ENCODE measurements around the gene RECQL5. TPM values are rescaled to one million over a fixed set of nuclear protein-coding genes. Genes with fewer than 3 reads are reported as not detected.

RECQL5 gene
- total RNA-seq, 5 donors from 2014 or later (not counting 1 experiment from before 2014, with no cell fraction given): 38.0 to 75.0 (median 61.9) TPM

- peaks cover 9 to 65% of the 10 kb centered on the region in 2 donors for H3K36me3 ChIP-seq (ENCODE audit: control insufficient read depth in 2 of 2, extremely low read depth in 1 of 2, insufficient read depth in 1 of 2, low read length in 1 of 2)
- no peak overlapping the region for H3K27ac ChIP-seq (ENCODE audit: low read length)
Observed at GRCh38 chr17:75691371-75691791, 24.4 kb upstream of the RECQL5 start.

GRCh38 chr17:75689441-75689873 is 22.5 kb upstream of the RECQL5 start:
- peak; percentile 13 to 77 (median 59) for DNase-seq
- H3K9me3 Mint-ChIP-seq: no peaks in the 10 kb centered on the region
- Histone ChIP-seq H3K27me3 (replicated peaks in 1 of 2; ENCODE audit: control insufficient read depth in 2 of 2, extremely low read depth in 1 of 2, insufficient read depth in 2 of 2, low read length in 1 of 2) (no peaks in the 10 kb centered on the region), H3K4me3 (ENCODE audit: control insufficient read depth in 1 of 2, extremely low read depth in 1 of 2, low read length in 1 of 2) (no peak overlapping the region), H3K4me1 (ENCODE audit: control insufficient read depth in 1 of 2, extremely low read depth in 1 of 2, insufficient read depth in 2 of 2, low read length in 2 of 2) (peaks cover 32 to 47% of the 10 kb centered on the region in 2 experiments), H3K9me3 (no peaks in the 10 kb centered on the region), H3K27ac (ENCODE audit: low read length) (peak overlapping the region; percentile 70), H3K36me3 (ENCODE audit: control insufficient read depth in 2 of 2, extremely low read depth in 1 of 2, insufficient read depth in 1 of 2, low read length in 1 of 2) (peaks cover 5 to 58% of the 10 kb centered on the region in 2 donors)
- POLR2A ChIA-PET: interaction anchor here in 1 of 2 donors (0.6 kb wide), 2 partner anchors 23 to 26 kb away, joined by 3 to 14 read pairs; partner anchors contain the start of genes RECQL5 and SAP30BP
- H3K27ac Mint-ChIP-seq: peak overlapping the region; percentile 87 to 89
- CTCF ChIA-PET: interaction anchor here (0.5 to 1.9 kb wide), 6 partner anchors 23 to 419 kb away, joined by 3 to 10 read pairs (median 3); partner anchors contain the start of genes MIF4GD (in 1 of the 2) and RECQL5 (in 1 of the 2)
- WGBS (ENCODE audit: insufficient coverage): 20% methylated on average over 3 of the region's 6 CpGs
- H3K27me3 Mint-ChIP-seq: no peaks in the 10 kb centered on the region
- peak; percentile 91 to 97 (median 96) for ATAC-seq (replicated peaks in 1 of 4)
- H3K4me1 Mint-ChIP-seq: peaks cover 55 to 61% (median 56%) of the 10 kb centered on the region in 3 donors
- peaks cover 11% of the 10 kb centered on the region for H3K36me3 Mint-ChIP-seq
- H3K4me3 Mint-ChIP-seq: peak overlapping the region in 2 of 3 donors; percentile 39 to 78

More at GRCh38 chr17:75691371-75691791, 24.4 kb upstream of the RECQL5 start:
- Mint-ChIP-seq H3K4me1 (peaks cover 45 to 46% (median 46%) of the 10 kb centered on the region in 3 donors), H3K9me3 (no peaks in the 10 kb centered on the region), H3K4me3 (no peak overlapping the region), H3K27me3 (no peaks in the 10 kb centered on the region), H3K27ac (peak overlapping the region in 1 of 2 donors; percentile 61), H3K36me3 (peaks cover 22% of the 10 kb centered on the region)
- DNase-seq (no peak), ATAC-seq (replicated peaks in 1 of 4) (no peak)
- H3K9me3 ChIP-seq: no peaks in the 10 kb centered on the region
- ChIA-PET POLR2A (interaction anchor here in 1 of 2 donors (0.5 kb wide), 1 partner anchor 17 kb away, joined by 6 read pairs; no protein-coding TSS in a partner anchor), CTCF (interaction anchor here in 1 of 2 donors (0.6 kb wide), 1 partner anchor 19 kb away, joined by 4 read pairs; no protein-coding TSS in a partner anchor)
- H3K27me3 ChIP-seq (replicated peaks in 1 of 2; ENCODE audit: control insufficient read depth in 2 of 2, extremely low read depth in 1 of 2, insufficient read depth in 2 of 2, low read length in 1 of 2): no peaks in the 10 kb centered on the region
- no peak overlapping the region for H3K4me3 ChIP-seq (ENCODE audit: control insufficient read depth in 1 of 2, extremely low read depth in 1 of 2, low read length in 1 of 2)
- WGBS (ENCODE audit: insufficient coverage): 80% methylated on average over 1 of the region's 5 CpGs
- H3K4me1 ChIP-seq (ENCODE audit: control insufficient read depth in 1 of 2, extremely low read depth in 1 of 2, insufficient read depth in 2 of 2, low read length in 2 of 2): peaks cover 32 to 42% of the 10 kb centered on the region in 2 experiments

- POLR2A ChIA-PET: interaction anchor here in 1 of 2 donors (0.7 kb wide), 1 partner anchor 765 kb away, joined by 5 read pairs; no protein-coding TSS in a partner anchor
- Histone ChIP-seq H3K27ac (ENCODE audit: low read length) (peak overlapping the region; percentile 70), H3K36me3 (ENCODE audit: control insufficient read depth in 2 of 2, extremely low read depth in 1 of 2, insufficient read depth in 1 of 2, low read length in 1 of 2) (peaks cover 0 to 50% of the 10 kb centered on the region in 2 donors), H3K27me3 (replicated peaks in 1 of 2; ENCODE audit: control insufficient read depth in 2 of 2, extremely low read depth in 1 of 2, insufficient read depth in 2 of 2, low read length in 1 of 2) (no peaks in the 10 kb centered on the region), H3K9me3 (no peaks in the 10 kb centered on the region), H3K4me3 (ENCODE audit: control insufficient read depth in 1 of 2, extremely low read depth in 1 of 2, low read length in 1 of 2) (no peak overlapping the region), H3K4me1 (ENCODE audit: control insufficient read depth in 1 of 2, extremely low read depth in 1 of 2, insufficient read depth in 2 of 2, low read length in 2 of 2) (peaks cover 32 to 47% of the 10 kb centered on the region in 2 experiments)
- peaks cover 6% of the 10 kb centered on the region for H3K36me3 Mint-ChIP-seq
- ATAC-seq (replicated peaks in 1 of 4) (no peak), DNase-seq (no peak)
- CTCF ChIA-PET: interaction anchor here in 1 of 2 donors (0.6 to 1.9 kb wide), 7 partner anchors 13 to 697 kb away, joined by 3 to 10 read pairs (median 4); partner anchors contain the start of gene RECQL5
- peaks cover 56 to 68% (median 62%) of the 10 kb centered on the region in 3 donors for H3K4me1 Mint-ChIP-seq
- WGBS (ENCODE audit: insufficient coverage): 66% methylated on average over 6 of the region's 11 CpGs
- H3K9me3 Mint-ChIP-seq: no peaks in the 10 kb centered on the region
- H3K4me3 Mint-ChIP-seq: peak overlapping the region in 1 of 3 donors; percentile 78
- peak overlapping the region; percentile 87 to 89 for H3K27ac Mint-ChIP-seq
- H3K27me3 Mint-ChIP-seq: no peaks in the 10 kb centered on the region
Observed at GRCh38 chr17:75688209-75688825, 21.4 kb upstream of the RECQL5 start.

- Mint-ChIP-seq H3K27me3 (no peaks in the 10 kb centered on the region), H3K9me3 (no peaks in the 10 kb centered on the region), H3K4me3 (no peak overlapping the region), H3K27ac (no peak overlapping the region), H3K4me1 (peaks cover 43 to 55% (median 53%) of the 10 kb centered on the region in 3 donors), H3K36me3 (no peaks in the 10 kb centered on the region)
- no peak for DNase-seq
- Histone ChIP-seq H3K4me3 (ENCODE audit: control insufficient read depth in 1 of 2, extremely low read depth in 1 of 2, low read length in 1 of 2) (no peak overlapping the region), H3K9me3 (no peaks in the 10 kb centered on the region), H3K27ac (ENCODE audit: low read length) (no peak overlapping the region), H3K4me1 (ENCODE audit: control insufficient read depth in 1 of 2, extremely low read depth in 1 of 2, insufficient read depth in 2 of 2, low read length in 2 of 2) (peaks cover 25 to 32% of the 10 kb centered on the region in 2 experiments), H3K36me3 (ENCODE audit: control insufficient read depth in 2 of 2, extremely low read depth in 1 of 2, insufficient read depth in 1 of 2, low read length in 1 of 2) (peaks cover 0 to 34% of the 10 kb centered on the region in 2 donors), H3K27me3 (replicated peaks in 1 of 2; ENCODE audit: control insufficient read depth in 2 of 2, extremely low read depth in 1 of 2, insufficient read depth in 2 of 2, low read length in 1 of 2) (no peaks in the 10 kb centered on the region)
- ChIA-PET CTCF (no interaction called here), POLR2A (no interaction called here)
- no CpG with 5 or more reads among the region's 3 CpGs for WGBS (ENCODE audit: insufficient coverage)
- no peak for ATAC-seq (replicated peaks in 1 of 4)
Observed at GRCh38 chr17:75685499-75685898, 18.5 kb upstream of the RECQL5 start.

- POLR2A ChIA-PET: no interaction called here
Observed at GRCh38 chr17:75684924-75685323, 18.0 kb upstream of the RECQL5 start.

GRCh38 chr17:75684249-75684648 is 17.3 kb upstream of the RECQL5 start:
- Histone ChIP-seq H3K27ac (ENCODE audit: low read length) (no peak overlapping the region), H3K36me3 (ENCODE audit: control insufficient read depth in 2 of 2, extremely low read depth in 1 of 2, insufficient read depth in 1 of 2, low read length in 1 of 2) (peaks cover 0 to 45% of the 10 kb centered on the region in 2 donors), H3K27me3 (replicated peaks in 1 of 2; ENCODE audit: control insufficient read depth in 2 of 2, extremely low read depth in 1 of 2, insufficient read depth in 2 of 2, low read length in 1 of 2) (no peaks in the 10 kb centered on the region), H3K9me3 (no peaks in the 10 kb centered on the region), H3K4me1 (ENCODE audit: control insufficient read depth in 1 of 2, extremely low read depth in 1 of 2, insufficient read depth in 2 of 2, low read length in 2 of 2) (peaks cover 14 to 21% of the 10 kb centered on the region in 2 experiments), H3K4me3 (ENCODE audit: control insufficient read depth in 1 of 2, extremely low read depth in 1 of 2, low read length in 1 of 2) (no peak overlapping the region)
- ChIA-PET POLR2A (no interaction called here), CTCF (interaction anchor here in 1 of 2 donors (0.6 kb wide), 1 partner anchor 63 kb away, joined by 4 read pairs; no protein-coding TSS in a partner anchor)
- Mint-ChIP-seq H3K27ac (no peak overlapping the region), H3K36me3 (peaks cover 5% of the 10 kb centered on the region), H3K9me3 (no peaks in the 10 kb centered on the region), H3K4me1 (peaks cover 33 to 49% (median 44%) of the 10 kb centered on the region in 3 donors), H3K4me3 (no peak overlapping the region), H3K27me3 (no peaks in the 10 kb centered on the region)
- DNase-seq (no peak), ATAC-seq (replicated peaks in 1 of 4) (no peak)
- no CpG with 5 or more reads among the region's 5 CpGs for WGBS (ENCODE audit: insufficient coverage)

More at GRCh38 chr17:75684924-75685323, 18.0 kb upstream of the RECQL5 start:
- no peaks in the 10 kb centered on the region for H3K9me3 ChIP-seq
- H3K27me3 ChIP-seq (replicated peaks in 1 of 2; ENCODE audit: control insufficient read depth in 2 of 2, extremely low read depth in 1 of 2, insufficient read depth in 2 of 2, low read length in 1 of 2): no peaks in the 10 kb centered on the region
- WGBS (ENCODE audit: insufficient coverage): no CpG with 5 or more reads among the region's 7 CpGs
- DNase-seq: no peak
- H3K4me1 Mint-ChIP-seq: peaks cover 40 to 53% (median 49%) of the 10 kb centered on the region in 3 donors
- no peak overlapping the region for H3K4me3 Mint-ChIP-seq
- CTCF ChIA-PET: no interaction called here
- H3K4me3 ChIP-seq (ENCODE audit: control insufficient read depth in 1 of 2, extremely low read depth in 1 of 2, low read length in 1 of 2): no peak overlapping the region
- no peaks in the 10 kb centered on the region for H3K9me3 Mint-ChIP-seq
- no peak for ATAC-seq (replicated peaks in 1 of 4)
- H3K36me3 Mint-ChIP-seq: no peaks in the 10 kb centered on the region
- peaks cover 19 to 26% of the 10 kb centered on the region in 2 experiments for H3K4me1 ChIP-seq (ENCODE audit: control insufficient read depth in 1 of 2, extremely low read depth in 1 of 2, insufficient read depth in 2 of 2, low read length in 2 of 2)
- H3K27ac Mint-ChIP-seq: no peak overlapping the region
- H3K36me3 ChIP-seq (ENCODE audit: control insufficient read depth in 2 of 2, extremely low read depth in 1 of 2, insufficient read depth in 1 of 2, low read length in 1 of 2): peaks cover 0 to 39% of the 10 kb centered on the region in 2 donors
- H3K27ac ChIP-seq (ENCODE audit: low read length): no peak overlapping the region
- H3K27me3 Mint-ChIP-seq: no peaks in the 10 kb centered on the region
